ENCODE results near the gene FXYD6.
"Not testable (repeated sequence)": the region's sequence is repeated elsewhere in the genome, so short reads cannot be mapped to it uniquely, and the experiment has no call there.

FXYD6 gene, protein sequence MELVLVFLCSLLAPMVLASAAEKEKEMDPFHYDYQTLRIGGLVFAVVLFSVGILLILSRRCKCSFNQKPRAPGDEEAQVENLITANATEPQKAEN

DNA sequence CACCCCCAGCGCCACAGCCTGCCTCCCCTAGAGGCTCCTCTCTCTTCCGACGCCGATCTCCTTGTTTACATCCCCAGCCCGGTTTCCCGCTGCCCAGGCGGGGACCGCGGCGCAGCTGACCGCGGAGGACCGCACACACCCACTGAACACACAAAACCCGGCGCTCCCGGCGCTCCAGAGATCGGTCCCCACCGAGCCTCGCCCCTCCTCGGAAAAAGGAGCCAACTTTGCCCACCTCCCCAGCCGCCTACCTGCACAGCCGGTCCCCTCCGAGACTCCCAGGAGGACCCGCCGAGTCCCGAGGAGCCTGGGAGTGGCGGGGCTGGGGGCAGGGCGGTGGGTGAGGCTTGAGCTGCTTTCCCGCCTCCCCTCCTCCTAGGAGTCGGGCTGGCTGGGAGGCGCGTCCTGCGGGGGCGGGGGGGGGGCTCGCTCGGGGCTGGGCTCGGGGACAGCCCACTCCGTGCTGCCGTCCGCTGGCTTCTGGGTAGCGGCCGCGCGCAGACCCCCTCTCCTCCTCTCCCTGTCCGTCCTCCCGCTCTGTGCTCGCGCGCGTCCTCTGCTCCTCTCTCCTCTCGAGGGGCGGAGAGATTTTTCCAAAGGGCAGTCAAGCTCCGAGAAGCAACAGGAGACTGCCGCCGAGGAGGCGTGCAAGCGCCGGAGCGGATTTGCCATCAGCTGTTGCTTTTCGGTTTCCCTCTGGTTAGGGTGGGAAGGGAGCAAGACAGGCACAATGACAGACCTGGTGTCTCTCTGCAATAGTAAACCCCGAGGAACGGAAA lies at the start of gene FXYD6:
TSS of gene FXYD6 (minus strand) at position 318 of the 779 bp plus-strand sequence. CDS start 33,882 bp downstream, outside the sequence.
- DNase-seq: peak; percentile 12

DNA sequence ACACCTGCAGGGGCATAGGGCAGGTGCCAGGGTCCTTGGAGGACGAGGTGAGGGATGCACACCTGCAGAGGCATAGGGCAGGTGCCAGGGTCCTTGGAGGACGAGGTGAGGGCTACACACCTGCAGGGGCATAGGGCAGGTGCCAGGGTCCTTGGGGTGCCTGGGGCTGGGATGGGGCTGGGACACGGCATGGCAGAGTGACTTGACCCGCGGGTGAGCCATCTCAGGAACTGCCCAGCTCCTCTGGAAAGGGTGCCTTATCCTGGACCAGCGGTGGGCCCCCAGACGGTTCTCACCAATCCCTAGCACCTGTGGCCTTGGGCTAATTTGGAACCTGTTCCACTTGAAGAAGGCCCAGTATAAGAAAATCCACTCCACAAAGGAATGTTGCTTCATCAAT lies 49.7 kb upstream of the FXYD6 start:
- DNase-seq: not testable (repeated sequence)

- DNase-seq: no peak
These were observed 48.9 kb upstream of the FXYD6 start for GRCh38 chr11:117925198-117925925.

DNA sequence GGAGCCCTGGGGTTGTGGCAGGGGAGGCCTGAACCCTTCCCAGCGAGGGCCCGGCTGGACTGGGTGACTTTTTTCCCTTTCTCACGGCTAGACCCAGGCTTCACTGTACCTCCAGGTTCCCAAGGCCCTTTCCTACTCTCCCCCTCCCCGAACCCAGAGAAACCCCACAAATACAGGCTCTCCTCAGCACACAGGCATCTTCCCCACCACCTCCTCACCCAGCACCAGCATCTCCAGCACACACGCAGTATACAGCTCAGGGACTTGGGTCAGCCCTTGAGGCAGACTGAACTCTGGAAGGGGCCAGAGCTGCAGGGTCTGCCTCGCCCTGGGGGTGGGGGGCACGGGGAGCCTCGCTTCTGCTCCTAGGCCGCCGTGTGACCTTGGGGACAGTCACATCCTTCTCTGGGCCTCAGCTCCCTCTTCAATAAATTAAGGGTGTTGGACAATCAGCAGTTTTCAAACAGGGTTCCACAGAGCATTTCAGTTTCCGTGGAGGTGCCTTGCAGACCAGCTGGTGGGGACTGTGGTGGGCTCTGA lies 48.2 kb upstream of the FXYD6 start:
- DNase-seq: no peak

GRCh38 chr11:117923773-117924172 lies 47.3 kb upstream of the FXYD6 start:
- DNase-seq: no peak

- no peak for DNase-seq
These were observed 46.8 kb upstream of the FXYD6 start for GRCh38 chr11:117923275-117923674.

DNA sequence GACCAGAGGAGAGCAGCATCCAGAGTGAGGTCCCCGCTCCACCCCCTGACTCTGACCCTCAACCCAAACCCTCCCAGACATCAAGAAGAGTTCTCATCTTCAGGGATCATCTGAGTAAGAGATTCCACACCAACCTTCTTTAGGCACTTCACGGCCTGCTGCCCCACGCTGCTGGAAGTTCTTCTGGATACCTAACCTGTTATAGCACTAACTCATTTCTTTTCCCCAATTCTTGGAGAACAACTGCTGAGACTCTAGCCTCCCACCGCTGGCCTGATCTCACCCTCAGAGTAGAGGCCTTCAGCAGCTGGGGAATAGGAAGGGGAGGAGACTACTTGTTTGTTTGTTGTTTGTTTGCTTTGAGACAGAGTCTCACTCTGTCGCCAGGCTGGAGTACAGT lies 45.4 kb upstream of the FXYD6 start:
- DNase-seq: no peak

DNA sequence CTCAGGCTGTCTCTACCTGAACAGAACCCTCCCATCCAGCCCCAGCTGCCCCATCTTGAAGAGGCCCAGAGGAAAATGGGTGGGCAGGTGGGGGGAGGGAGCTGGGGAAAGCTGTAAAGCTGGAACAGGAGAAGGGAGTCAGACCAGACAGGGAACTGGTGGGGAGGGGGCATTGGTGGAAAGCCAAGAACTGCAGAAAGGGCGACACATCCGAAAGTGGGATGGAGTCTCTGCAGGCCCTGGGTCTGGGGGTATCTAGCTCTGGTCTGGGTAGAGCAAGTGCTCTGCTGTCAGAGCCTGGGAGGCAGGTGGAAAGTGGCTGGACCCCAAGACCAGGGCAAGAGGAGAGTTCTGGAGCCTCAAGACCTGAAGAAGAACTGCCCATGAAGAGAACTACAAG lies 45.0 kb upstream of the FXYD6 start:
- DNase-seq: no peak

DNA sequence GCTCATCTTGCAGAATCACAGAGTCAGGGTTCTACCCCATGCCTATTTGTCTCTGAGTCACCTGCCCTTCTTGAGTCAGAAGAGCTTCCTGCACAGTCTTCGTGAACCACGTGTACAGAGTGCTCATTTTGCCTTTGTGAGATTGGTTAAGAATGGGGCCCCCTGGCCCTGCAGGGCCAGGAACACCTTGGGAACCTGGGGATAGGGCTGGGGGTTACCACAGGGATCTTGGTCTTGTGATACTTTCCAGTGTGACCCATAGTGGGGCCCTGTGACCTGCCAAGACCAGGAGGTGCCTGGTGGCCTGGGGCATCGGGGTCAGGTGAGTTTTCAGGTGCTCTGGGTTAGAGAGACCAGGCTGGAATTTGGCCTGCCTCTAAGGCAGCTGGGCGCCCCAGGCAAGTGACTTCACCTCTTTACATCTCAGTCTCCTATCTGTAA lies 43.3 kb upstream of the FXYD6 start:
- DNase-seq: no peak

DNA sequence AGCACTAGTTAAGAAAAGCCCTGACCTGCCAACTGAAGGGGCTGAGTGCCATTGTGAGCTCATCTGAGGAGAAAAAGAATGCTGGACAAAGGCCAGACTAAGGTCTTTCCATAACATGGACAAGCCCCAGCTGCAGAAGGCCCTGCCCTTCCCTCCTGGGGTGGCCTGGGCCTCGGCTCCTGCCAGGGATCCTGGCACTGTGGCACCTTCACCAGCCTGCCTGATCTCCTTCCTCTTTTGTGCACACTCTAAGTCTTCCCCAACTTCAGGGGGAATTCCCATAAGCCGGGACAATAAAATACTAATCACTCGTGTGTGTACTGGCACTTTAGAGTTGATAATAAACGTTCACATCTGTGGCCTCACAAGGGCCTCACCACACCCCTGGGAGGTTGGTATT lies 42.9 kb upstream of the FXYD6 start:
- no peak for DNase-seq

DNA sequence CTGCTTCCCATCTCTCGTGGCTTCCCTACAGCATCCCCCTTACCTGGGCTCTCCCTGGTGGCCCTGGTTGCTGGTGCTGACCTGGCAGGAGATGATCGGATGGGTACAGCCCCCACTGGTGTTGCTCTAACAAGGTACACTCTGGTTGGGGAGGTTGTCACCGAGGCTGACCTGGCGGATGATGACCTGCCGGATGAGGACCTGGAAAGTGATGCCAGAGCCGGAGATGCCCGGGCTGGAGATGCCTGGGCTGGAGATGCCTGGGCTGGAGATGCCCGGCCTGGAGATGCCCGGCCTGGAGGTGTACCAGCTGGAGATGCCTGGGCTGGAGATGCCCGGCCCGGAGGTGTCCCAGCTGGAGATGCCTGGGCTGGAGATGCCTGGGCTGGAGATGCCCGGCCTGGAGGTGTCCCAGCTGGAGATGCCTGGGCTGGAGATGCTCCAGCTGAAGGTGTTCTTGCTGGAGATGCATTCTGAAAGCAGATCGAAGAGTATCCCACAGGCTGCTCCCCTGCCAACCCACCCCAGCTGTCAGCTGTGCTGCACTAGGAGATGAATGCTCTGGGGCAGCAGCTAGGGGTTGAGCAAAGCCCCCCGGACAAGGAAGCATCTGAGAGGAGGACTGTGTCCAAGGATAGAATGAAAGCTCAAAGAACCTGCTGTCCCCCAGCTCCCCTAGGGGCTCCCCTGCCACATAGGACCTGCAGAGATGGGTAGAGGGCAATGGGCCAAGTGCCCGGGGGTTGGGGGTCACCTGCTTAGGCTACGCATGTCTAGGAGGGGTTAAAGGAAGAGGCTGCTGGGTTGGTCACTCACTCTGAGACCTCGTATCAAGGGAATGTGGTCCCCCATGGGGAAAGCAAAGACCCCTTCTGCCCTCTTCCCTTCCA lies 42.2 kb upstream of the FXYD6 start:
- no peak for DNase-seq

DNA sequence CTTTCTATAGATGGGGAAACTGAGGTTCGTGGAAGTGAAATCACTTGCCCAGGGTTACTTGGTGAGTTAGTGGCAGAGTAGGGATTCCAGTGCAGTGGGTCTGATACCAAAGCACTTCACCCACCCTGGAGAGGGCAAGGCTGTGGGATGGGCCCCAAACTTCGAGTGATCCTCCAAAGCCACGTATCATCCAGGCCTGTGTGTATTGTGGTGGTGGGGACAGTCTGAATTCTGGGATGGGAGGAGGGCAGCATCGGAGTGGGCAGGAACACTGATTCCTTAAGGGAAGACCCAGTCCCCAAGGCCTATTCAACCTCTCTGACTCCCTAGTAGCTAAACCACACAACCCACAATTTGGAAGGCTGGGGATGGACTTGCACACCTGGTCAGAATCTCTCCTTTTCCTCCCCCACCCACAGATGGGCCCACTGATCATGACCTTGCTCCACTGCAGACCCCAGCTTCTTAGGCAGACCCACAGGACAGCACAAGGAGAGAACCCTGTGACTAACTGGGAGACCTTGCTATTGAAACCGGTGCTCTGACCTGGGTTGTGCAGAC lies 41.2 kb upstream of the FXYD6 start:
- DNase-seq: no peak

DNA sequence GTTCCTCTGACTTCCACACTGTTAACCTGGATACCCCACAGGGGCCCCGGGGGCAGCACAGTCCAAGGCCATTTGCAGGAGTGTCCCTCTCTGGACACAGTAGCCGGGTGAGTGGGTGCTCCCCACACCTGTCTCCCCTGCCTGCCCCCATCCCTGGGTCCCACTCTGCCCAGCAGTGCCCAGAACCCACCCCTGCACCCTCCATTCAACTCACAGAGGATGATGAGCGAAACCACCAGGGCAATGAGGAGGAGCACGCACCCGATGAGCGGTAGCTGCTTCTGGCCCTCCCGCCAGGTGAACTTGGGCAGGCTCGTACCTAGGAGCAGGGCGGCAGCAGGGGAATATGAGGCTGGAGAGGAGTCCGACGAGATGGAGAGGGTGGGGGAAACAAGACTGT lies 40.5 kb upstream of the FXYD6 start:
- DNase-seq: no peak

GRCh38 chr11:117915672-117916235 lies 39.3 kb upstream of the FXYD6 start:
- no peak for DNase-seq

- DNase-seq: no peak
These were observed 38.6 kb upstream of the FXYD6 start for GRCh38 chr11:117914991-117915618.

GRCh38 chr11:117914398-117914761 lies 37.9 kb upstream of the FXYD6 start:
- no peak for DNase-seq

DNA sequence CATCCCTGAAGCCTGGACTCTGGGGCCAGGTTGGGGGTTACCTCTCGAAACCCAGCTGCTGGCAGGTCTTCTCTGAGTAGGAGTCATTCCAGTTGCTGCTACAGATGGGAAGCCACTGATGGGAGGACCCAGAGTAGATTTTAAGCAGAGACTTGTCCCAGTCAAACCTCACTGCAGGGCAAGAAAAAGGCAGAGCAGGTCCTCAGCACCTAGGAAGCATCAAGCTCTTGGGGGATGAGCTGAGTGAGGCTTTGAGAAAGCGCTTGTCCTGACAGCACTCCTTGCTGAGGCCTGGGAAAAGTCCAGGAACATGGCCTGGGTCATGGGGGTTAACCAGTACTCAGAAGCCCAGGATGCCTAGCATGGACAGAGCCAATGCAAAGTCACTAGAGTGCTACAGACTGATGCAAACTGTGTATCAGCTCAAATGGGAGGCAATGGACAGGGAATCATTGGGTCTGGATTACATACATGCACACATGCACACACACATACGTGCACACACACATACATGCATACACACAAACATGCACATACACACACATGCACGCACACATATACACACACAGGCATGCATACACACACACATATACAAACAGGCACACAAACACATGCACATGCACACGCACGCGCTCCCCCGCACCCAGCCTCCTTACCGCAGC lies 37.4 kb upstream of the FXYD6 start:
- DNase-seq: no peak

- no peak for DNase-seq
These were observed 36.0 kb upstream of the FXYD6 start for GRCh38 chr11:117912497-117912896.

- DNase-seq: no peak
These were observed 35.2 kb upstream of the FXYD6 start for GRCh38 chr11:117911694-117912093.

GRCh38 chr11:117910941-117911655 lies 34.6 kb upstream of the FXYD6 start:
- DNase-seq: no peak

All from CD4-positive, alpha-beta T cell treated with Interleukin-17A for 4 hours (primary cell).